Measurements from ENCODE around the gene CCDC188. TPM values are rescaled to one million over a fixed set of nuclear protein-coding genes. Genes with fewer than 3 reads are reported as not detected.
A peak's percentile ranks its signal among the peaks of the same experiment; 100 is the strongest.

The CCDC188 gene
- total RNA-seq, 1 experiment from 2014 or later, result not detected

DNA sequence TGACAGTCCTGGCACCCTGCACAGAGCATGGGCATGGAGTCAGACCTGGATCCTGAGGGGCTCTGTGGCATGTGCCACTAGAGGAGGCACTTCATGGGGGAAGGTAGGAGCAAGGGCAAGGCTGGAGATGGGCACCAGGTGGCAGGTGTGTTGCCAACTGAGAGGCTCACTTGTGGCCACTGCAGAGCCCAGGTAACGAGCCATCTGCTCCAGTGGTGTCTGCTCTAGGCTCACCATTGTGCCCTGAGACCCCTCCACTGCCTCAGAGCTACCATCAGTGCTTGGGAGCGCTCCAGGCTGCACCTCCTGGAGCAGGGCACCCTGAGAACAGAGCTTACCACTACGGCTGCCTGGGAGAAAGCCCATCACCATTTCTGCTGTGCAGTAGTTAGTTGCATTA is 20.5 kb downstream of the CCDC188 start:
- intact Hi-C loops (cut with micrococcal nuclease), result no loop called here
- peak; percentile 23 for DNase-seq
- H3K4me3 ChIP-seq (ENCODE audit: low read length), result no peak overlapping the region

DNA sequence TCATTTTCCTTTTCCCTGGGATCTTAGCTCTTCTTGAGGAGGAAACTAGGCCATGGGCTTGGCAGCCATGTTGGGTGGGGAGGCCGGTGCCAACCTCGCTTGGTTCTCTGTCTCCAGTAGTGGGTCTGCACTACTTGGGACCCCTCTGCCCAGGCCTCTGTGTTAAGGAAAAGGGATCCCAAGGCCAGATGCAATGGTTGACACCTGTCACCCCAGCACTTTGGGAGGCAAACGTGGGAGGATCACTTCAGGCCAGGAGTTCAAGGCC is 21.2 kb downstream of the CCDC188 start:
- no TSS peak for BruUV-seq (replicated peaks)
- H3K9ac ChIP-seq (ENCODE audit: low read length), result no peak overlapping the region
- H3K4me3 ChIP-seq (ENCODE audit: low read length), result no peak overlapping the region
- no peaks in the 10 kb centered on the region for H3K9me3 ChIP-seq (ENCODE audit: low read length)
- ATAC-seq (no peak), DNase-seq (no peak)
- ChIA-PET CTCF (interaction anchor here (0.6 to 0.7 kb wide), 2 partner anchors 12 to 46 kb away, joined by 3 read pairs; partner anchors contain the start of gene TRMT2A), POLR2A (ENCODE audit: unreplicated experiment) (no interaction called here)
- no peak for TF ChIP-seq EZH2 (IDR thresholded peaks at IDR 0.05; ENCODE audit: low read length, unreplicated experiment)
- no peak for TF ChIP-seq EZH2phosphoT487 (IDR thresholded peaks at IDR 0.05; ENCODE audit: borderline replicate concordance, low read length)
- no peak for TF ChIP-seq CTCF (conservative IDR thresholded peaks at IDR 0.05; ENCODE audit: low read depth, low read length)
- no peak overlapping the region for H3K27ac ChIP-seq (ENCODE audit: low read length)
- H3F3A ChIP-seq (ENCODE audit: low read length, unreplicated experiment), result no peaks in the 10 kb centered on the region
- intact Hi-C loops (cut with micrococcal nuclease), result no loop called here
- H3K9me2 ChIP-seq (replicated peaks; ENCODE audit: low read length), result no peaks in the 10 kb centered on the region
- peaks cover 7% of the 10 kb centered on the region; the same call in 1 of the 2 replicates for H3K4me1 ChIP-seq (ENCODE audit: insufficient read depth, low read length)
- H4K20me1 ChIP-seq (ENCODE audit: low read length), result no peaks in the 10 kb centered on the region
- no peaks in the 10 kb centered on the region; the same call in 1 of the 2 replicates for H3K36me3 ChIP-seq (ENCODE audit: low read depth, low read length)
- H3K4me2 ChIP-seq (ENCODE audit: low read length), result no peak overlapping the region
- H2AFZ ChIP-seq (ENCODE audit: low read length), result no peak overlapping the region
- no peaks in the 10 kb centered on the region for H3K27me3 ChIP-seq (ENCODE audit: low read length)
- peaks cover 27% of the 10 kb centered on the region for H3K79me2 ChIP-seq (ENCODE audit: low read length)

More for the DNA sequence above, 20.5 kb downstream of the CCDC188 start:
- H3F3A ChIP-seq (ENCODE audit: low read length, unreplicated experiment), result no peaks in the 10 kb centered on the region
- H3K79me2 ChIP-seq (ENCODE audit: low read length), result peaks cover 34% of the 10 kb centered on the region
- ChIA-PET CTCF (no interaction called here), POLR2A (ENCODE audit: unreplicated experiment) (no interaction called here)
- H3K36me3 ChIP-seq (ENCODE audit: low read depth, low read length), result no peaks in the 10 kb centered on the region; the same call in 1 of the 2 replicates
- H3K9me2 ChIP-seq (replicated peaks; ENCODE audit: low read length), result no peaks in the 10 kb centered on the region
- H4K20me1 ChIP-seq (ENCODE audit: low read length), result no peaks in the 10 kb centered on the region
- no peak overlapping the region for H3K27ac ChIP-seq (ENCODE audit: low read length)
- no peak overlapping the region for H2AFZ ChIP-seq (ENCODE audit: low read length)
- no peaks in the 10 kb centered on the region for H3K27me3 ChIP-seq (ENCODE audit: low read length)
- TF ChIP-seq CTCF (conservative IDR thresholded peaks at IDR 0.05; ENCODE audit: low read depth, low read length) (no peak; the same call in 1 of the 2 replicates), EZH2phosphoT487 (IDR thresholded peaks at IDR 0.05; ENCODE audit: borderline replicate concordance, low read length) (no peak), EZH2 (IDR thresholded peaks at IDR 0.05; ENCODE audit: low read length, unreplicated experiment) (no peak)
- H3K4me2 ChIP-seq (ENCODE audit: low read length), result no peak overlapping the region
- H3K4me1 ChIP-seq (ENCODE audit: insufficient read depth, low read length), result peaks cover 7% of the 10 kb centered on the region; the same call in 1 of the 2 replicates
- ATAC-seq, result peak; percentile 9; the same call in 1 of the 2 replicates
- BruUV-seq (replicated peaks), result no TSS peak
- H3K9ac ChIP-seq (ENCODE audit: low read length), result no peak overlapping the region
- no peaks in the 10 kb centered on the region for H3K9me3 ChIP-seq (ENCODE audit: low read length)

DNA sequence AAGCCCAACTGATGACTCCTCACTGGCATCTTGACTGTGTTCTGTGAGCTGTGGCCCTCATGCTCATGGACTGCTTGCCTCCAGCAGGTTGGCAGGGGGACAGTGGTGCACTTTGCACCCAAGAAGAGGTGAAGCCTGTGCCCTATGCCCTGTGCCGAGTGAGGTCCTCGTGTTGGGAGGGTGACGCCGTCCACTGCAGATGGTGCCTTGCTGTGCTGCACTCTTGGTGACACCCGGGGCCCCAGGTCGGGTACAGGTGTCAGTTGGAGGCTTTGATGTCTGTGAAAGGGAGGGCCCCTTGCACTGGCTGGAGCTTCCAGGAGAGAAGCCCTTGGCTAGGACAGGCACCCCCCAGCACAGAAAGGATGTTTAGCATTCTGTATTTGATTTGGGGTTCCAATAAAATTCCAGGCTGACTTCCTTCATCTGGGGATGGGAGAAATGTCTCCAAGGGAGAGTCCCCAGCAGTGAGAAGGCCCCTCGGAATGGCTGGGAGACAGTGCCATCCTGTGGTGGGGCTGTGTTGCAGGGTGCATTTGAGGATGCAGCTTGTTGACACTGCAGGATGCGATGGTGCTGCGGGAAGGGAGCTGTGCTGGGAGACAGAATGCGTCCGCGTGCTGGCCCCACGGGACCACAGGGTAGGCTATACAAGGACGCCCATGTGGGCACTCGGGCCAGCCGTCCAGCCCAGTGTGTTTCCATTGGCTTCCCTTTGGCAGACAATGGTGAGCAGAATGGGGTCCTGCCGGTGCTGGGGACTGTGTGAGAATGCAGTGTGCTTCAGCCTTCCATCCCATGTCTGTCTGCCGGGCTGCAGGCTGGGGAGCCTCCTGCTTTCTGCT is 21.7 kb downstream of the CCDC188 start:
- no peak for ATAC-seq
- Histone ChIP-seq H3K4me3 (ENCODE audit: low read length) (no peak overlapping the region), H3F3A (ENCODE audit: low read length, unreplicated experiment) (no peaks in the 10 kb centered on the region), H3K27ac (ENCODE audit: low read length) (no peak overlapping the region), H3K4me2 (ENCODE audit: low read length) (no peak overlapping the region), H3K79me2 (ENCODE audit: low read length) (peaks cover 22% of the 10 kb centered on the region), H3K9ac (ENCODE audit: low read length) (no peak overlapping the region), H4K20me1 (ENCODE audit: low read length) (no peaks in the 10 kb centered on the region), H2AFZ (ENCODE audit: low read length) (no peak overlapping the region), H3K9me3 (ENCODE audit: low read length) (no peaks in the 10 kb centered on the region), H3K36me3 (ENCODE audit: low read depth, low read length) (no peaks in the 10 kb centered on the region; the same call in 1 of the 2 replicates), H3K27me3 (ENCODE audit: low read length) (no peaks in the 10 kb centered on the region), H3K4me1 (ENCODE audit: insufficient read depth, low read length) (peaks cover 7% of the 10 kb centered on the region; the same call in 1 of the 2 replicates), H3K9me2 (replicated peaks; ENCODE audit: low read length) (no peaks in the 10 kb centered on the region)
- DNase-seq, result peak; percentile 46
- BruUV-seq (replicated peaks), result no TSS peak
- TF ChIP-seq CTCF (conservative IDR thresholded peaks at IDR 0.05; ENCODE audit: low read depth, low read length), result peak; percentile 55
- no peak for TF ChIP-seq EZH2 (IDR thresholded peaks at IDR 0.05; ENCODE audit: low read length, unreplicated experiment)
- TF ChIP-seq EZH2phosphoT487 (IDR thresholded peaks at IDR 0.05; ENCODE audit: borderline replicate concordance, low read length), result no peak
- ChIA-PET CTCF (interaction anchor here (0.6 to 0.7 kb wide), 2 partner anchors 12 to 47 kb away, joined by 3 read pairs; partner anchors contain the start of gene TRMT2A), POLR2A (ENCODE audit: unreplicated experiment) (no interaction called here)
- intact Hi-C loops (cut with micrococcal nuclease), result no loop called here

Data from PC-3 (cell line).